SK-N-DZ (cell line): ENCODE results near the gene KATNAL2.
"Not testable (repeated sequence)": the region's sequence is repeated elsewhere in the genome, so short reads cannot be mapped to it uniquely, and the experiment has no call there.

Experiments
- DNase-seq: peaks from one replicate; pipeline ENCODE4 v3.0.0-alpha.2; 2015; ENCODE audit warnings: low spot score

KATNAL2 gene

DNA sequence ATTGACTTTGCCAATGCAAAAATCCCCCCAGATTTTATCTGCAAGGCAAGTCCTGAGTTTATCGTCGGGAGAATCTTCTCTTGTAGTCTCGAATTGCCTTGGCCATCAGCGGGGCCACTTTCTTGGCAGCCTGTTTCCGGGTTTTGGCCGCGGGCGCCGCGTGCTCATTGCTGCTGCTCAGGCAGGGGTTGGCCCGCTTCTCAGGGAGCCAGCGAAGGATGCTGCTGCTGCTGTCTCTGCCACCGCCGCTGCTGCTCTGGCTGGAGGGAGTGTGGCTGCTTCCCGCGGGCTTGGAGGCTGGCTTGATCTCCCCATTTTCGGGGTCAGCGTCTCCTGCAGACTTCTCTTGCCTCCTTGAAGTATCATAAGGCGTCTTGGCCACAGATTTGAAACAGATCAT, 115.5 kb downstream of the KATNAL2 start:
- DNase-seq = no peak

DNA sequence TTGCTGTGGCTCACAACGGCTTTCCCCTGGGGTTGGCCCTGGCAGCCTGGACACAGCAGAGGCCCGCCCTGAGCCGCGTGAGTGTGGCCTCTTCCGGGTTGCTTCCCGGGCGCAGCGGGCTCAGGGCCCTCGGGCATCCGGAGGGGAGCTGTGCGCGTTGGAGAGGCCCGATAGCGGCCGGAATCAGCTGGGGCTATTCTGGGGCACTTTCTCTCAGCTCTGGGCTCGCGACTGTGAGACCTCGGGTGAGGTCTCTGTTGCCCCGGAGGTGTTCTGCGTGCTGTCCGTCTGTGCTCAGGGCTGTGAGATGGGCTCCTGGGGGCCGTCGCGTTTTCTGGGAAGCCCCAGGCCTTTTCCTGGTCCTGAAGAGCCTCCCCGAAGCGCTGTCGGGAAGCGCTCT, 117.2 kb downstream of the KATNAL2 start:
- DNase-seq = not testable (repeated sequence)

DNA sequence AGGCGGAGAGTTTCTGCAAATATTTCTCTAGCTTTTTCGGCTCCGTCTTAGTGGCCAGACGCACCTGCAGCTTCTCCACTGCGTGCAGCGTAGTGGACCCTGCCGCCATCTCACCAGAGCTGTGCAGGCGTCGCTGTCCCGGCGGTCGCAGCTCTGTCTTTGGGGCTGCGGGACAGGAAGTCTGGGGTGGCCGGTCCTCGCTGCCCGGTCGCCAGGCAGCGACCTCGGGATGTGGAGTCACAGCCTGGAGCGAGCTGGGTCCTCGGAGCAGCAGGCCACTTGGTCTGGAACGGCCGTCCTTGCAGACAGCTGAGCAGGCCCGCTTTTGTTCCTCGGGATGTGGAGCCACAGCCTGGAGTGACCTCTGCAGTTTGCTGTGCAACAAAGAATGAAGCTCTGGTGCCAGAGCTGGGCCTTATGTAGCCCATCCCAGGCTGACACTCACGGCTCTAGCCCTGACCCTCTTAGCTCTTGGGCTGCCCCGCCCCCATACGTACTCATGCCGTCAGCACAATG, 117.8 kb downstream of the KATNAL2 start, which contains the start of gene ELOA2:
Gene ELOA2, minus strand, starts transcription at position 466 of the 516 bp plus-strand sequence. Its CDS starts 357 bp downstream, at position 109.
- DNase-seq = no peak

- peak; percentile 9 for DNase-seq
Observed at GRCh38 chr18:47036298-47036874, 119.0 kb downstream of the KATNAL2 start.

DNA sequence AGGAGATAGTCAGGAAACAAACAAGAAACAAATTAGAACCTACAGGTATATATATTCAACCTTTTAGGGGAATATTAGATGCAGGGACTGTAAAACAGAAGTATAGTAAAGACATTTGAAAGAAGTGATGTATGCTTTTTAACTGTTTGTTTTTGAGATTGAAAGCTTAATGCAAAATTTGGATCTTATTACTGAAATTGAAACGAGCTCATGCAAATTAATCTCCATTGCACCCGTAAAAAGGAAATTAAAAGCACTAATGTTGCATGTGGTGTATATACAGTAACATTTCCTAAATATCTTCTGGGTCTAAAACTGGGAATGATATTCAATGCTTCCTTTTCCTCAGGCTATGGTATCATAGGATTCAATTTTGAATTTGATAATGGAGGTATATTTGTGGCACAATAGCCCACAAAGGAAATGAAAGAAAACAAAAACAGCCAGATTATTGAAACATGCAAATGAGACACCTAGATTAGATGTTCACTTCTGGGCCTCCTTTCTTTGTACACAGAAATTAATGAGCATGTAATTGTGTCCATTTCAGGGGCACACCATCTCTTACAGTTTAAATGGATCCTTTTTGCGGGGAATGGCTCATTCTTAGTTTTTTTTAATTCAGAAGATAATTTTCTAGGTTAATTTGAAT, 119.7 kb downstream of the KATNAL2 start:
- DNase-seq = no peak

DNA sequence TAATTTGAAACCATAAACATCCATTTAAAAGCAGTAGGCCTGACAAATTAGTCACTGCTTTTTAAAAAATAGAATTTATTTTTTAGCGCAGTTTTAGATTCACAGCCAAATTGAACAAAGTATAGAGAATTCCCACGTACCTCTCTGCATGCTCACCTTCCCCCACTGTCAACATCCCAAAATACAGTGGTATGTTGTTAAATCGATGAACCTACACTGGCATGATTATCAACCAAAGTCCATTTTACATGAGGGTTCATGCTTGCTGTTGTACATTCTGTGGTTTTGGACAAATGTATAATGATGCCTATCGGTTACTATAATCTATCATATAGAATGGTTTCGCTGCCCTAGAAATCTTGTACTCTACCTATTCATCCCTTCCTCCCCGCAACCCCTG, 123.6 kb downstream of the KATNAL2 start:
- no peak for DNase-seq

GRCh38 chr18:47050468-47050867, 133.1 kb downstream of the KATNAL2 start:
- peak; percentile 41 for DNase-seq

- DNase-seq = no peak
Observed at GRCh38 chr18:47054369-47054768, 137.0 kb downstream of the KATNAL2 start.

GRCh38 chr18:47062471-47062870, 145.1 kb downstream of the KATNAL2 start:
- DNase-seq = no peak

DNA sequence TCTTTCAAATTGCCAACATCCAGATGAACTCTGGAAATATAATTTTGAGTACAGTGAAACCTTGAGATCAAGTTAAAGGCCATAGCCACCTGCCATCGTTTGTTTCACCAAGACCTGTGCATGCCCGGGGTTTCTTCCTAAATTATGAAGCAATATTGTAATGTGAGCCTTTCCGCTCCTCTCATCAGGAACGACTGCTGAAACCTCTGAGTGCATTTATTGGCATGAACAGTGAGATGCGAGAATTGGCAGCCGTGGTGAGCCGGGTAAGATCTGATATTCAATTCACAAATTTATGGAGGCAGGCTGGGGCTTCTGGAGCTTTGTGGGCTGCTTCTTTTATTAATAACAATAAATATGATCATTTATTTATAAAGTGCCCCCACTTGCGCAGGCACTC, 145.7 kb downstream of the KATNAL2 start:
- no peak for DNase-seq

DNA sequence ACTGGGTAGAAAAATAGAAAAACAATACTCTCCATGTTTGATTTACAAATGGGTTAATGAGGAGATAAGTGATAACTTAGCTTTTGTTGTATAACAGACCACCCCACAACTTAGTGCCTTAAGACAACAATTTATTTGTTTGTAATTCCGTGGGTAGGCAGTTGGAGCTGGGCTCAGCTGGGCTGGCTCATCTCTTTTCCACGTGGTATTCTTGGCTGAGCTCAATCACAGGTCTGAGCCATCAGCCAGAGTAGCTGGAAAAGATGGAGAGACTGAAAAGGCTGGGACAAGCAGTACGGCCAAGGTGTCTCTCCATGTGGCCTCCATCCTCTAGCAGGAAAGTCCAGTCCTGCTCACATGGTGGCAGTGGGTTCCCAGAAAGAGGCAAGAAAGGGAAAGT, 150.2 kb downstream of the KATNAL2 start:
- DNase-seq = no peak

DNA sequence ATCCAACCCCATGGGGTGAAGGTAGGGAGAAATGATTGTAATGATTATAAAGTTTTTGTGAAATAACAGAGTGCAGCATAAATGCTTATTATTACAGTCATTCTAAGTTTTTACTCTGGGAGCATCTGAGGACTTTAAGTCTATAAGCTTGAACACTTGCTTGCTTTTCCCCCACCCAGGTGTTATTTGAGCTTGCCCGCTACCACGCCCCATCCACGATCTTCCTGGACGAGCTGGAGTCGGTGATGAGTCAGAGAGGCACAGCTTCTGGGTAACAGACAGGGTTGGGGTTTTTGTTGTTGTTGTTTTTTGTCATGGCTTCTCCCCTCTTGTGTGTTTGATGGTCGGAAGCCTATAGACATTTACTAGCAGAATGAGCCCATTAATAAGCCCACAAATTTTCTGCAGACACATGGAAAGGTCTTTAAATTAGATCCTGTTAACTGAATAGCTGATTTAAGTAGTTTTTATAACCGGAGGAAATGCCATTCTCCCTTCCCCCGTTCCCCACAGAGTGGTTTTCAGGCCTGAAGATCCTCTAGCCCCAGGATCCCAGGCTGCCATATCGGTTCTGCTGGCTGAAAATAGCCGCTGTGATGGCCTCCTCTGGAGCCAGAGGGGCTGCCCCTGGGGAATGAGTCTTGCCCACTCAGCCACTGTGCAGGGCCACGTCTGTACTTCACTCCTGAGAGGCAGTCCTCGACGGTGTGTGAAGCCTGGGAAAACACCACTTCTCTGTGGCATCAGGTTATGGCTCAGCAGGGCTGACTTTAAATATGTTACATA, 157.9 kb downstream of the KATNAL2 start:
- no peak for DNase-seq

DNA sequence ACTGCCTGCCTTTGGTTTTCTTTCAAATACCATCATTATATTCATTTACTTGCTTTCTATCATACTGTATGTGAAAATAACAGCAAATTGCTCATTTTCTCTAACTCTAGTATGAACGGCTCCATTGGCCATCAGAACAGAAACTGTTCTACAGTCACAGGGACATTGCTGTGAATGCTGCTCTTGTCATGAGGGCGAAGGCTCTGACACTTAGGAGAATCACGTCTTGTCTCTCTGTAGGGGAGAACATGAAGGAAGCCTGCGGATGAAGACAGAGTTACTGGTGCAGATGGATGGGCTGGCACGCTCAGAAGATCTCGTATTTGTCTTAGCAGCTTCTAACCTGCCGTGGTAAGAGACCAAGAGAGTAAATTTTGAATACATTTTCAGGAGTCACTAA, 159.7 kb downstream of the KATNAL2 start:
- DNase-seq = no peak

DNA sequence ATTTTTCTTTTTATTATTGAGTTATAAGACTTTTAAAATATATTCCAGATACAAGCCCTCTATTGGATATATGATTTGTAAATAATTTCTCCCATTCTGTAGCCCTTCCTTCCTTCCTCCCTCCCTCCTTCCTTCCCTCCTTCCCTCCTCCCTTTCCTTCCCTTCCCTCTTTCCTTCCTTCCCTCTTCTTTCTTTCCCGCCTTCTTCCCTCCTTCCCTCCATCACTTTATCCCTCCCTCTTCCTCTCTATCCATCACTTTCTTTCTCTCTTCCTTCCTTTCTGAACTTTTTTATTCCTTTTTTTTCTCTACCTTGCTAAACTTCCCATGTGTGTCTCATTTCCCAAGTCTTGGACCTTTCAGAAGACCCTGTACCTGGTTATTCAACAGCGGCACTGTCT, 163.5 kb downstream of the KATNAL2 start:
- no peak for DNase-seq

DNA sequence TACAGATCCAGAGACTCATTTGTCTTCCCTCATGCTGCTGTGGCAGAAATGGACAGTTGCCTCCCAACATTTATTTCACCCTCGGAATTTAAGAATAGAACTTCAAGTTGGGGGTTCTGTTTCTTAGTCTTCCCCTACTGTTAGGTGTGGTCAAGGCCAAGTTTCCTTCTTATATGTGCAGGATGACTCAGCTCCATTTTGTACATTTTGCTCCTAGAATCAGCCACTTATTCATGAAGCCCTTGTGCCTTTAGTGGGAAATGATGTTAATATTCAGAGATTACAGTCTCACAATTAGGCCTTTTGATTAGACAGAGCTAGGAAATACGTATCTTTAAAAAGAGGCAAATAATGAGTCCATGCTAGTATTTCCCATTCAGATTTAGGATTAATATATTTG, 164.2 kb downstream of the KATNAL2 start:
- no peak for DNase-seq

- DNase-seq = no peak
Observed at GRCh38 chr18:47087676-47088075, 170.3 kb downstream of the KATNAL2 start.

GRCh38 chr18:47095810-47096209, 178.4 kb downstream of the KATNAL2 start:
- DNase-seq = no peak

GRCh38 chr18:47100212-47100831, 182.9 kb downstream of the KATNAL2 start:
- DNase-seq = peak; percentile 23

- DNase-seq = no peak
Observed at GRCh38 chr18:47108373-47108772, 191.0 kb downstream of the KATNAL2 start.

DNA sequence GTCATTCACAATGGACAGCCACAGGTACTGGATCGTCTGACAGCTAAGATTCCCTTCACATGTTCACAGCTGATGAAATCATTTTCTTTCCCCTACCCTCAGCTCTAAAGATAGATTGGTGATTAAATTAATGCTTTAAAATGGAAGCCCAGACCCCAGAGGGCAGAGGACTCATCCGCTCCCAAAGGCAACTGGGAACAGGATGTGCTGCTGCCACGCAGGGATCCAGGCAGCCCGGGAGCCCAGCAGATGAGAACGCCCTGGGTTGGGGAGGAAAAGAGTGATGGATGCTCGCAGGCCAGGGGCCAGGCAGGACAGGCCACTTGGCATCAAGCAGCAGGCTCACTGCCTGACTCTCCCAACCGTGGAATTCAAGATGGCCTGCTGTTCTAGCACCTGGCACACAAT, 191.6 kb downstream of the KATNAL2 start:
- no peak for DNase-seq

- DNase-seq = no peak
Observed at GRCh38 chr18:47109720-47110119, 192.3 kb downstream of the KATNAL2 start.
